ENCODE results near the gene ALDH2.
"Not testable (repeated sequence)": the region's sequence is repeated elsewhere in the genome, so short reads cannot be mapped to it uniquely, and the experiment has no call there.

The ALDH2 gene

DNA sequence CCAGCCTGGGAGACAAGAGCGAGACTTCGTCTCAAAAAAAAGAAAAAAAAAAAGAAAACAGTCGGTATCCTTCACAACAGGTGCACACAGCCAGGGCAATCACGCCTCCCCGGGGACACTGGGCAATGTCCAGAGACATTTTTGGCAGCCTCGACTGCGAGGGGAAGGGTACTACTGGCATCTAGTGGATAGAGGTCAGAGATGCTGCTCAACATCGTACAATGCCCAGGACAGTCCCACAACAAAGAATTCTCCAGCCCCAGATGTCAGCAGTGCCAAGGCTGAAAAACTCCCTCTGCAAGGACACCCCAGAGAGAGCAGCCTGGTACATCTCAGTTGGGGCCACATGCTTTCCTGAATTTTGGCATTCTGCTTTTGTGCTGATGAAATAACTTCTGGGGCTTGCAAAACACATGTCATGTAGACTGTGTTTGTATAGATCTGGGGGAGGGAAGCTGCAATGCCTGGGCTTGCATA lies 21.5 kb downstream of the ALDH2 start:
- DNase-seq (ENCODE audit: low read depth), result no peak

DNA sequence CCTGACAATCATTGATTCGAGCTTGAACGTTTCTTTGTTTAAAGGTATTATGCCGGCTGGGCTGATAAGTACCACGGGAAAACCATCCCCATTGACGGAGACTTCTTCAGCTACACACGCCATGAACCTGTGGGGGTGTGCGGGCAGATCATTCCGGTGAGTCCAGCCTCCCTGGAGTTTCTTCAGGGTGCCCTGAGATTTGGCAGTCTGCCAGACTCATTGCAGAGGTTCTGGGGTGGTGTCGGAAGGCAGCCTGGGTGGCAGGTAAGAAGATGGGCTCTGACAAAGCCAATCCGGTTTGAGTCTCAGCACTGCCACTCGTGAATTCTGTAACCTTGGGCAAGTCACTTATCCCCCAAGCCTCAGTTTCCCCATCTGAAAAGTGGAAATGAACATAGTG lies 23.0 kb downstream of the ALDH2 start:
- DNase-seq (ENCODE audit: low read depth), result no peak

DNA sequence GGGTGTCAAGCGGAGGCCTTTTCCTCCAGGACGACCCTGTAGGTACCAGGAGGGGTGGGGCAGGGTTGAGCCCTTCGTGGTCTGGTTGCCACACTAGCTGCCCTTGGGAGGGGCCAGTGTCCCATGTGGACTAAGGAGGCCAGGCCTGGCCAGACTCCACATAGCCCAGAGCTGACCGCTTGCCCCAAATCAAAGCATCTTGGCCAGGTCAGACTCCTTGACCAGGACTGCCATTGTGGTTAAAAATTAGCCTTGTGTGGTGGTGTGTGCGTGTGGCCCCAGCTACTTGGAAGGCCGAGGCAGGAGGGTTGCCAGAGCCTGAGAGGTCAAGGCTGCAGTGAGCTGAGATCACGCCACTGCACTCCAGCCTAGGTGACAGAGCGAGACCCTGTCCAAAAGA lies 24.8 kb downstream of the ALDH2 start:
- DNase-seq (ENCODE audit: low read depth), result no peak

DNA sequence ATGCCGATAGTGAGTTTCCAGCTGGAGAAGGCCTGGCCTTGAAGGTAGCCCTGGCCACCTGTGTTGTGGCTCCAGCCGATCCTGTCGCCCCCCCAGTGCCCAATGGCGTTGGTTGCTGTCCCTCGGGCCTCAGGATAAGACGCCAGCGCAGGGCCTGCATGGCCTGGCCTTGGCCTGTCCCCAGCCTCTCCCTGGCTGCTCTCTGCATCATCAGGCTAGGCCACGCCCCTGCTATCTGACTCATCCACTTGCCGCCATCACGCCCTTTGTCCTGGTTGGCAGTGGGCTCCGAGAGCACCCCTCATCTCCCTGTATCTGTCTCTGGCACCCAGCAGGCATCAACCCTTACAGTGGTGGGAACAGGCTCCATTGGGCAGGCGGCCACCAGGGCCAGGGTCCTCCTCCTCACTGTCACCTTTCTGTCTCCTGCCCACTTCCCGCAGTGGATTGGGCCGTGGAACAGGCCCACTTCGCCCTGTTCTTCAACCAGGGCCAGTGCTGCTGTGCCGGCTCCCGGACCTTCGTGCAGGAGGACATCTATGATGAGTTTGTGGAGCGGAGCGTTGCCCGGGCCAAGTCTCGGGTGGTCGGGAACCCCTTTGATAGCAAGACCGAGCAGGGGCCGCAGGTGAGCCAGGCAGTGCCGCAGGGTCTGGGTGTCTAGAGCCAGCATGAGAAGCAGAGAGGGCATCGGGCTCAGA lies 25.6 kb downstream of the ALDH2 start:
- DNase-seq (ENCODE audit: low read depth), result no peak

DNA sequence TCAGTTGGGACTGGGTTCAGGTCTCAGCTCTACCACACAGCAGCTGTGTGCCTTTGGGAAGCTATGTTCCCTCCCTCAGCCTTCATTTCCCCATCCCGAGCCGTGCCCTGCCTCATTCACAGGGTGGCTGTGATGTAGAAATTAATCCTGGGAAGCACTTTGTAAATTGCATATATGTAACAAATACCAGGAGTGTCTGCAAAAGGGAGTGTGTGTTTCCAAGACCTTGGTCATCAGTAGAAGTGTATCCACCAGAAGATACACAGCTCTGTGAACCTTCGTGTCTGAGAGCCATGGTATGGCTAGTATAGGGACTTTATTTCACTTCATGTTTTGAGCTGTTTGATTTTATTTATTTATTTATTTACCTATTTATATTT lies 26.1 kb downstream of the ALDH2 start:
- no peak for DNase-seq (ENCODE audit: low read depth)

DNA sequence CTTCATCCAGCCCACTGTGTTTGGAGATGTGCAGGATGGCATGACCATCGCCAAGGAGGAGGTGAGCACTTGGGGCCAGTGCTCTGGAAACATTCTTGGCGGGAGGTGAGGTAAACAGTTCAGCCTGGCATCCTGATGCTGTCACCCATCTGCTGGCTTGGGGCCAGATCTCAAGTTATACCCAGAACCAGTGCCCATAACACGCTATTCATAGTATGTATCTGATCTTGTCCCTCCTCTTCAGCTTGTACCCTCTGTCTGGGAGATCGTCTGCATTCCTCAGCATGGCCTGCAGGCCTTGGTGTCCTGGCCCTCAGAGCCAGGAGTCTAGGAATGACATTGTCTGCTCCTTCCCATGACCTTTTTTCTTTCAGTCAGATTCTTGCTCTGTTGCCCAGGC lies 31.4 kb downstream of the ALDH2 start:
- no peak for DNase-seq (ENCODE audit: low read depth)

DNA sequence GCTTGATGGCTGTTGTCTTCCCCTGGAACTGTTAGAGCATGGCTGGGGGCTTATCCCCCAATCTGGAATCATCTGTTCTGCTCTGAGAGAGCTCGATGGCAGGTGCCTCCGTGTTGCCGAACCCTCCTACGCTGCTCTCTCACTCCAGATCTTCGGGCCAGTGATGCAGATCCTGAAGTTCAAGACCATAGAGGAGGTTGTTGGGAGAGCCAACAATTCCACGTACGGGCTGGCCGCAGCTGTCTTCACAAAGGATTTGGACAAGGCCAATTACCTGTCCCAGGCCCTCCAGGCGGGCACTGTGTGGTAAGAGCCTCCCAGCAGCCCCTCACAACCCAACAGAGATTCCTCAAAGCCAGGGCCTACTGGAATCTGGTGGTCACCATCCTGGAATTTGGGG lies 33.0 kb downstream of the ALDH2 start:
- DNase-seq (ENCODE audit: low read depth), result no peak

DNA sequence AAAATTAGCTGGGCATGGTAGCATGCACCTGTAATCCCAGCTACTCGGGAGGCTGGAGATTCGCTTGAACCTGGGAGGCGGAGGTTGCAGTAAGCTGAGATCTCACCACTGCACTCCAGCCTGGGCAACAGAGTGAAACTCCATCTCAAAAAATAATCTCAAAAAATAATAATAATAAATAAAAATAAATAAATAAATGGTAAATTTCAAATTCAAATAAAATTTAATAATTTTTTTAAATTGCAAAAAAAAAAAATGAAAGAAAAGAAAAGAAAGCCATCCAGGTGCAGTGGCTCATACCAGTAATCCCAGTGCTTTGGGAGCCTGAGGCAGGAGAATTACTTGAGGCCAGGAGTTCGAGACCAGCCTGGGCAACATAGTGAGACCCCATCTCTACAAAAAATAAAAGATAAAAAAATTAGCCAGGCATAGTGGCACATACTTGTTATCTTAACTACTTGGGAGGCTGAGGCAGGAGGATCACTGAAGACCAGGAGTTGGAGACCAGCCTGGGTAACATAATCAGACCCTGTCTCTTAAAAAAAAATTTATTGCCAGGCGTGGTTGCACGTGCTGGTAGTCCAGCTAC lies 36.4 kb downstream of the ALDH2 start:
- no peak for DNase-seq (ENCODE audit: low read depth)

DNA sequence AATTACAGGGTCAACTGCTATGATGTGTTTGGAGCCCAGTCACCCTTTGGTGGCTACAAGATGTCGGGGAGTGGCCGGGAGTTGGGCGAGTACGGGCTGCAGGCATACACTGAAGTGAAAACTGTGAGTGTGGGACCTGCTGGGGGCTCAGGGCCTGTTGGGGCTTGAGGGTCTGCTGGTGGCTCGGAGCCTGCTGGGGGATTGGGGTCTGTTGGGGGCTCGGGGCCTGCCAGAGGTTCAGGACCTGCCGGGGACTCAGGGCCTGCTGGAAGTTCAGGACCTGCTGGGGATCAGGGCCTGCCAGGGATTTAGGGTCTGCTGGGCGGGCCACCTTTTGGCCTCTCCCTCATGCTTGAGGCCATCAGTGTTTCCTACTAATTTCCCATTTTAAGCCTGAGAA lies 37.1 kb downstream of the ALDH2 start:
- DNase-seq (ENCODE audit: low read depth), result no peak

DNA sequence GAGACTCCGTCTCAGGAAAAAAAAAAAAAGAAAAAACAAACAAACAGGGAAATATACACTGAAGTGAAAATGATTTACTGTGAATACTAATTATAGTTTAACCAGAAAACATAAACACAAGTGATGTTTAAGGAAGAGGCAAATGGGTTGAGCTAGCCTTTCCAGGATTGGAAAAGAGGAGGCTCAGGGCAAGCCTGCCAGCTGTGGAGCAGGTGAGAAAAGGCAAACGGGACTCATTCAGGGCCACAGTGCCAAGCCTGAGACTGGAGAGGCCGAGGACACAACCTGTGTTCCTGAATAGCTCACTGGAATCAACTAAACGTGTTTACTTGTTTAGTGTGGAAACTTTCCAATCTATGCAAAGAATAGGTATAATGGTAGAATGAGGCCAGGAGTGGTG lies 39.6 kb downstream of the ALDH2 start:
- DNase-seq (ENCODE audit: low read depth), result no peak

DNA sequence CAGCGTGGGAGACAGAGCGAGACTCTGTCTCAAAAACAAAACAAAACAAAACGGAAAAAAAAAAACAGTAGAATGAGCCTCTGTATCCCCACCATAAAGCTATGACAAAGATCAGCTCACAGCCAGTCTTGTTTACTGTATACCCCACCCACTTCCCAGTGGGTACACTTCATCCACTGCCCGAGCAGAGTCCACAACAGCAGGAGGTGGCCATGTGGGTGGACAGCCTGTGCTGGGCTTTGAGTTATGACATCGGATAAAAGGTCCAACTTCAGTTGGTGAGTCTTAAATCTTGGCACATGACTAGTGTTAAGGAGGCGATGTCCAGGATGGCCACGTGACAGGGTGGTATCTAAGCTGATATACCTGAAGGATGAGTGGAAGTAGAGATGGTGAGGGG lies 40.5 kb downstream of the ALDH2 start:
- DNase-seq (ENCODE audit: low read depth), result no peak

DNA sequence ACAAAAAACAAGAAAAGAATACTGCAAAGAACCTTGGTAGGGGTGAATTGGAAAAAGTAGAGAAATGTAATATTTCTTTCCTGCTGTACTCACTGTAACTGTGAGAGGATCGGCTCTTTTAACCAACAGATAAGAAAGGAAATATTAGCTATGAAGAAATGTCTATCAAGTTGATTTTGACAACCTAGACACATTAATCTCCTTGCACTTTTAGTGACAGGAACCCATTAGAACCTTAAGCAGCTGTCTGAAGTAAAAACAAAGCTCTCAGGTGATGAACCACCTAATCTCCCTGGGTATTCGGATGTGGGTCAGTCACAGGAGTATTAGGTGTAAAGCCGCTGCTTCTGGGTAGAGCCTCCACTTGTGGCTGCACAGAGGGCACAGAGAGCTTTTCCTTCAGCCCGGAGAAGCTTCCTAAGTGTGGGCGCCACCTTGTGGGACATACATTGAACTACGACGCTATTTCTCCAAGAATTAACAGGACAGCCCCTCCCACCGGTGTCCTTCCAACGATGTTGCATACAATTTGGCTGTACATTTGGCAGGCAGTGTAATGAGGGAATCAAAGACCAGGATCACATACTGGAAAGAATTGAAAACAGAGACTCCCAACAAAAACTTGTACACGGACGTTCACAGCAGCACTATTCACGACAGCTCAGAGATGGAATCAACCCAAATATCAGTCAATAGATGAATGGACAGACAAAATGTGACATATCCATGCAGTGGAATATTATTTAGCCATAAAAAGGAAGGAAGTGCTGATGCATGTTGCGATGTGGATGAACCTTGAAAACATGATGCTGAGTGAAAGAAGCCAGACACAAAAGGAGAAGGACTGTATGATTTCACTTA lies 46.4 kb downstream of the ALDH2 start:
- peak; percentile 21 for DNase-seq (ENCODE audit: low read depth)

DNA sequence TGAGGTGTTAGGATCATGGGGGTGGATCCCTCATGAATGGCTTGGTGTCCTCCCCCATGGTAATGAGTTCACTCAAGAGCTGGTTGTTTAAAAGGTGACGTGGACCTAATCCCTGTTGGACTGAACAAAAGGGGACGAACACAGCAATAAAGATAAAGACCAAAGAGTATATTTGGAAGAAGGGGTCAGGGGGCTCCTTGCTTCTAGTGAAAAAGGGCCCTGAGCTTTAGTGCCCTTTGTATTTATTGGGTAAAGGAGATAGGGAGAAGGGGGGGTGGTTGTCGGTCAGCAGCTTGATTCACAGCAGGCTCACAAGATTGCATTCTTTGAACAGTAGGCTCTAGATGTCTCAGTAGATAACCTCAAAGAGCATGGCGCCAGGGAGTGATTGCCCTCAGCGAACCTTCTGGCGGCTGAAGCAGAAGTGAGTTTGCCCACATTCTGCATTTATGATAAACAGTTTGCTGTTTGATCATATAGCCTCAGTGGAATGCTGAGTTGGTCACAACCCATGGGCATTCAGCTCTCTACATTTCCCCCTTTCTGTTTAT lies 49.4 kb downstream of the ALDH2 start:
- DNase-seq (ENCODE audit: low read depth), result no peak

DNA sequence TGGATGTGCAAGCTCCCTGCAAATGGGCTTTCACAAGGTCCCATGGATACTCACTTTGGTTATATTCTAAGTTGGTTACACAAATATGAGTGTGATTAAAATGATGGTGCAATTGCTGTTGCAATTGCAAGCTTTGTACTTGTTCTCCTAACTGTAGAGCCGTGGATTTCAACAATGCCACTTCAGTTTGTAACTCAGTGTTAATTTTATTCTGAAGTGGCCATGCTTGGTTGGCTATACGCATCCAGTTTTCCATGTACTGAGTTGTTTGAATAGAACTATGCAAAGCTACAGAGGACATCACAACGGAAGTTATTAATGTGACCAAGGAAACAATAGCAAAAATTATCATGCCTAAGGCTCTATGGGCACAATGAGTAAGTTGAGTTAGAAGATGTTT lies 50.2 kb downstream of the ALDH2 start:
- not testable (repeated sequence) for DNase-seq (ENCODE audit: low read depth)

DNA sequence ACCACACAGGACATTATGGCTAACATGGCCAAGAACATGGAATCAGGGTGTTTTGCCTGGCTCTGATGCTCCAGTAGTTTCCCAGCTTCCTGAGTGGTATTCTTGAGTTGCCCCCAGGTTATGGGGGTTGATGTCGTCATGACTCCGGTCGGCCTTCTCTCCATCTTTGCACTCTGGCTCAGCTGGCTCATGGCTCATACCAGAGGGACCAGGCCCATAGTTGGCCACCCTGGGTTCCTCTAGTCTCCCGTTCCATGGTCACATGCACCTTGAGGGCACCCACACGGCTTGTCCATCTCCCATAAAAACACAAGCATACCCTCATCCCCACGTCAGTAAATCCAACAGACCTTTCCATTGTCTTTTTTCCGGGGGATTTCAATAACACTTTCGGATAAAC lies 51.6 kb downstream of the ALDH2 start:
- DNase-seq (ENCODE audit: low read depth), result no peak

DNA sequence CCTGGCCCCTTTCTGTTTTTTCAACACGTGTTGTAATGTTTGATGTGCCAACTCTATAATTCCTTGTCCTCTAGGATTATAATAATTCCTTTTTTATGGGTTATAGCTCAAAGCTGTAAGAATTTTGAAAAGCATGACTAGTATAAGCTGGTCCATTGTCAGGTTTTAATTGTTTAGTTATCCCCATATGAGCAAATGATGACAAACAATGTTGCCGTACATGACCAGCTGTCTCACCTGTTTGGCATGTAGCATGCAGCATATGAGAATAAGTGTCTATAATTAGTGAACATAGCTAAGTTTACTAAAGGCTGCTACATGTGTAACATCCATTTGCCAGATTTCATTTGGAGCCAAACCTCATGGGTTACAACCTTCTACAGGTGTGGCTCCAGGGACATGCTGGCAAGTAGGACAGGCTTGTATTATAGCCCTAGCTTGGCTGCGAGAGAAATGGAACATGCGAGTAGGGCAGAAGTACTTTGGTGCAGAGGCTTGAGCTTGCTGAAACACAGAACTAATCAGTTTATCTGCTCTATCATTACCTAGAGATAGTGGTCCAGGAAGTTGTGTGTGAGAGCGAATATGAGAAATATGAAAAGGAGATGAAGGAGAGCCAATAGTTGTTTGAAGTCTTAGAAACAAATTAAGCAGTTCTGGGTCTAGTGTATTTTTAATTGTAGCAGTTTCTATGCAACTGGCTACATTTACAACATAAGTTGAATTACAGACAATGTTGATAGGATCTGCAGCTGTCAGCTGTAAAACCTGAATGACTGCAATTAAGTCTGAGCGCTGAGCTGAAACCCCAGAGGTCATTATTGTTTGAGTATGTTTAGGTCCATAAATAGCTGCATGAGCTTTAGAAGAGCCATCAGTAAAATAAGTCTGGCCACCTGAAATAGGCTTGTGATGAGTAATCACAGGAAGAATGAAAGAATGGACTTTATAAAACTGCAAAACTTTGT lies 52.7 kb downstream of the ALDH2 start:
- no peak for DNase-seq (ENCODE audit: low read depth)

DNA sequence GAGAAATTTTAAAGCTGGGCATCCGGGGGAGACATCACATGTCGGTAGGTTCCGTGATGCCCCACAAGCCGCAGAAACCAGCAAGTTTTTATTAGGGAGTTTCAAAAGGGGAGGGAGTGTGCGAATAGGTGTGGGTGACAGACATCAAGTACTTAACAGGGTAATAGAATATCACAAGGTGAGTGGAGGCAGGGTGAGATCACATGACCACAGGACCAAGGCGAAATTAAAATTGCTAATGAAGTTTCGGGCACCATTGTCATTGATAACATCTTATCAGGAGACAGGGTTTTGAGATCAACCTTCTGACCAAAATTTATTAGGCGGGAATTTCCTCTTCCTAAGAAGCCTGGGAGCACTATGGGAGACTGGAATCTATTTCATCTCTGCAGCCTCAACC lies 54.1 kb downstream of the ALDH2 start:
- DNase-seq (ENCODE audit: low read depth), result not testable (repeated sequence)

DNA sequence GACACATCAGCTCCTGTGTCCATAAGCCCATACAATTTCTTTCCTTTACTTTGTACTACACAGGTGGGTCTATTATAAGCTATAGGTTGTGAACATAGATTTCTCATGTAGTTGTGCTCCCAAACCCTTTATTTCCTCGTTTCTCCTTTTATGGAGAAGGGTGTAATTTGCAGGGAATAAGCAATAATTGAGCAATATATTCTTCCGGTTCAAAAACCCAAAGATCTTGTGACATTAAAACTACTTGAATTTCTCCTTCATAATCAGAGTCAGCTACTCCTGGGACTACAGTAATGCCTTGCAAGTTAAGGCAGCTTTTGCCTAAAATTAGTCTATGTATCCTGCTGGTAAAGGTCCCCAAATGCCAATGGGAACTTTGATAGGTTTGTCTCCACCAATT lies 56.2 kb downstream of the ALDH2 start:
- DNase-seq (ENCODE audit: low read depth), result no peak

DNA sequence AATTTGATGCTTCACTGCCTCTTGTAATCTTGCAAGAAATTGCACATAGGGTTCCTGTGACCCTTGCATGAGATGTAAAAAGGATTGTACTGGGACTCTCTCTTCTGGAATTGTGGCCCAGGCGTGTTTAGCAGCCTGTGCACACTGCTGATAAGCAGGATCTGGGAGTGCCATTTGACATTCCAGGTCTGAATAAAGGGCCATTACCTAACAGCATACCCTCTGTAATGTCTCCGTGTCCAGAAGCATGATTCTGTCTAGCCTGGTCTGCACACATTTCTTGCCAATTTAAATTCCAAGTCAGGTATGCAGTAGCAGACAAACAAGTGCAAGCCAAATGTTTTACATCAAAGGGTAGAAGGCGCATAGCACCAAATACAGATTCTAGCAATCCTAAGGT lies 57.2 kb downstream of the ALDH2 start:
- no peak for DNase-seq (ENCODE audit: low read depth)

DNA sequence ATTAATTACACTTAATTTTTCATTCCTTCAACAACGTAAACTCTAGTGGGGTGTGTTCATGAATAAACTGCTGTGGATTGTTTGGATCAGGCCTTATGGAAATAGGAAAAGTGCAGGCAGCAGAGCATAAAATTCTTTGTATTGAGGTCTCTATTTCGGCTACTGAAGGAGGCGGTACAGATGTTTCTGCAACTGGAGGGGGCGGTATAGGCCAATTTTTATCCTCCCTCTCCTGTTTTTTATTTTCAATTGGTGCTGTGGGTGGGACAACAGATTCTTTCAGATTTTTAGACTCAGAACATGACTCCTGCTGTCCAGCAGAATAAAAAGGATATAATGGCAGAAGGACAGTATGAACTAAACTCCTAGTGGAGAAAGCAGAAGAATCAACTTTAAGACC lies 57.6 kb downstream of the ALDH2 start:
- not testable (repeated sequence) for DNase-seq (ENCODE audit: low read depth)

DNA sequence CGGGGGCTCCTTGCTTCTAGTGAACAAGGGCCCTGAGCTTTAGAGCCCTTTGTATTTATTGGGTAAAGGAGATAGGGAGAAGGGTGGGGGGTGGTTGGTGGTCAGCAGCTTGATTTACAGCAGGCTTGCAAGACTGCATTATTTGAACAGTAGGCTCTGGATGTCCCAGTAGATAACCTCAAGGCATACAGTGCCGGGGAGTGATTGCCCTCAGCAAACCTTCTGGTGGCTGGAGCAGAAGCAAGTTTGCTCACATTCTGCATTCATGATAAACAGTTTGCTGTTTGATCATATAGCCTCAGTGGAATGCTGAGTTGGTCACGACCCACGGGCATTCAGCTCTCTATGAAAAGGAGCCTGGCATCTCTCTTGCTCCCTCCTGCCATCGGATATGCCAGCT lies 58.8 kb downstream of the ALDH2 start:
- no peak for DNase-seq (ENCODE audit: low read depth)

DNA sequence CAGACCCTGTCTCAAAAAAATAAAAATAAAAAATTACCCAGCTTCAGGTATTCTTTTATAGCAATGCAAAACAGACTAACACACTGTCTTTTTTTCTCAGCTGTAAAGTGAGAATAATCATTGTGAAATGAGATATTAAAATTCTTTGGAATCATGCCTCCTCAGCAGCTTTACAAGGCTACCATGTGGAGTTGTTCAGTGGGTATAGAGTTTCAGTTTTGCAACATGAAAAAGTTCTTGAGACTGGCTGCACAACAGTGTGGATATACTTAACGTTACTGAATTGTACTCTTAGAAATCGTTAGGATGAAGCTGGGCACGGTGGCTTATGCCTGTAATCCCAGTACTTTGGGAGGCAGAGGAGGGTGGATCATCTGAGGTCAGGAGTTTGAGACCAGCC lies 59.6 kb downstream of the ALDH2 start:
- no peak for DNase-seq (ENCODE audit: low read depth)
